ENCODE results near the gene FGF22. TPM values are rescaled to one million over a fixed set of nuclear protein-coding genes. Genes with fewer than 3 reads are reported as not detected.

Gene FGF22
- total and polyA plus RNA-seq, 2 of the 13 experiments (the other 11 are each of a cell fraction or from before 2014, with no cell fraction given), result 0.24 TPM; not detected in 1

DNA sequence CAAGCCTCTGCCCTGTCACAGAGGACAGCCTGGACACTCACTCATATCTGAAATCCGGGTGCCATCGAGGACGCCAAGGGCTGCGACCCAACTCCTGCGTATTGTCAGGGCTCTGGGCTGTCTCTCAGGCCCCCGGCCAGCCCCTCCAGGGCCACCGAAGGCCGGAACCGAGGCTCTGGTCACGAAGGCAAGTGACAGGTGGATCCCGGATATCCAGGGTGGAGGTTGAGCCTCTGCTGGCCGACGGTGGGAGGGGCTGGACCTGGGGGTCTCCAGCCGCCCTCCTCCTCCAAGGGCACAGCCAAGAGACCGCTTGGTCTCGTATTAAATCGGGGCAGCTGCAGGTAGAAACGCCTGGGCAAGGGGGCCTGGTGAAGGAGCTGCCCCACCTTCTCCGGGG lies 17.9 kb downstream of the FGF22 start:
- POLR2A ChIA-PET, result interaction anchor here (1.1 kb wide), 1 partner anchor 24 kb away, joined by 3 read pairs; the partner anchor contains the start of gene POLRMT

DNA sequence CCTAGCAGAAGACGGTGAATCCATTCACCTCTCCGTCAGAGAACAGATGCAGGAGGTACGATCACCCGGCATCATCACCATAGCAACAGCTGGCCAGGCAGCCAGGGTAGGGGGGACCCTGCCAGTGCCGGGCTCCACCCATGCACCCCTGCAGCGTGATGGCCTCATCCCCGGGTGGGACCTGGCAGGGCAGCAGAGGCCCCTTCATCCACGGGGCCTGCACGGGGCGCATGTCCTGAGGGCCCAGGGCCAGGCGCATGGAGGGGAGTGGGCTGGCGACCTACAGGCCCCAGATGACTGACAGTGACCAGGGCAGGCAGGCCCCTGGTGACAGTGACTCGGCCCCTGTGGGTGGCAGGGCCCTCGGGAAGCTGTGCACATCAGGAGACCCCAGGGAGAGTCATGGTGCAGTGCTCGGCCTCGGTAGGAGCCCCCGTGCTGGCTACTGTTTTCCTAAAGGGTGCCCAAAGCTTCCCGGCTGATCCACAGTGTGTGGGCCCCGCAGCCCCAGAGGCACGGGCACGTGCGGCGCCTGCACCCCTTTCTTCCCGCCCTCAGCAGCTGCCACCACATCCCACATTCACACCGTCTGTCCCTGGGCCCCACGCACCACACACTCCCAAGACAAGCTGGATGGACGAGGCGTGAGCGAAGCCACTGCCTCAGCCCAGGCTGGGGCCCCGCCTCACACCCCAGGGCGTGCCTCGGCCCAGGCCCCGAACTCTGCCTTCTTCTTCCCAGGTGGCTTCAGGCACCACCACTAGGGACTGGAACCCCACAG lies 18.6 kb downstream of the FGF22 start:
- no peak overlapping the region for H3K9ac ChIP-seq (ENCODE audit: insufficient read depth, low read depth, low read length)
- peaks cover 10 to 41% of the 10 kb centered on the region in 2 experiments; a peak in 4 of 5 replicates for H3K36me3 ChIP-seq (replicated peaks in 1 of 2; ENCODE audit: control insufficient read depth in 1 of 2, insufficient read depth in 2 of 2, low read length in 2 of 2)
- no peak overlapping the region for H3K4me3 ChIP-seq (replicated peaks in 1 of 3; ENCODE audit: insufficient read depth in 1 of 3, low read depth in 2 of 3, low read length in 3 of 3)
- FAIRE-seq (no peak), DNase-seq (ENCODE audit: low spot score) (no peak), ATAC-seq (no peak)
- H3K9me3 ChIP-seq (ENCODE audit: low read length), result no peaks in the 10 kb centered on the region
- peaks cover 80% of the 10 kb centered on the region for H4K20me1 ChIP-seq (ENCODE audit: insufficient read depth, low read length)
- H3K27me3 ChIP-seq (ENCODE audit: control insufficient read depth in 1 of 2, insufficient read depth in 2 of 2, low read length in 2 of 2), result no peaks in the 10 kb centered on the region; a peak in 1 of 5 replicates
- no peak overlapping the region; the same call in 1 of the 2 replicates for H3K4me2 ChIP-seq (ENCODE audit: low read depth, low read length)
- in situ Hi-C loops (cut with HindIII; ENCODE audit: extremely low pct_ligation_motif_present, low pct_unique_long_range_greater_than_20kb) (no loop called here), intact Hi-C loops (cut with micrococcal nuclease; ENCODE audit: unreplicated experiment) (no loop called here)
- peaks cover 42% of the 10 kb centered on the region for H3K4me1 ChIP-seq (ENCODE audit: insufficient read depth, low read length)
- 94% methylated on average over 16 of the region's 33 CpGs for WGBS (ENCODE audit: low lambda C conversion rate)
- no peak overlapping the region for H2AFZ ChIP-seq (ENCODE audit: low read length)
- no TSS peak for BruUV-seq (replicated peaks)
- TF ChIP-seq ZNF101 (CRISPR knock-in tag; IDR thresholded peaks at IDR 0.05; ENCODE audit: borderline replicate concordance, low read depth), result no peak
- TF ChIP-seq RBFOX2 (IDR thresholded peaks at IDR 0.05; ENCODE audit: low read depth, low read length), result peak; percentile 71
- TF ChIP-seq, protein P1, sequence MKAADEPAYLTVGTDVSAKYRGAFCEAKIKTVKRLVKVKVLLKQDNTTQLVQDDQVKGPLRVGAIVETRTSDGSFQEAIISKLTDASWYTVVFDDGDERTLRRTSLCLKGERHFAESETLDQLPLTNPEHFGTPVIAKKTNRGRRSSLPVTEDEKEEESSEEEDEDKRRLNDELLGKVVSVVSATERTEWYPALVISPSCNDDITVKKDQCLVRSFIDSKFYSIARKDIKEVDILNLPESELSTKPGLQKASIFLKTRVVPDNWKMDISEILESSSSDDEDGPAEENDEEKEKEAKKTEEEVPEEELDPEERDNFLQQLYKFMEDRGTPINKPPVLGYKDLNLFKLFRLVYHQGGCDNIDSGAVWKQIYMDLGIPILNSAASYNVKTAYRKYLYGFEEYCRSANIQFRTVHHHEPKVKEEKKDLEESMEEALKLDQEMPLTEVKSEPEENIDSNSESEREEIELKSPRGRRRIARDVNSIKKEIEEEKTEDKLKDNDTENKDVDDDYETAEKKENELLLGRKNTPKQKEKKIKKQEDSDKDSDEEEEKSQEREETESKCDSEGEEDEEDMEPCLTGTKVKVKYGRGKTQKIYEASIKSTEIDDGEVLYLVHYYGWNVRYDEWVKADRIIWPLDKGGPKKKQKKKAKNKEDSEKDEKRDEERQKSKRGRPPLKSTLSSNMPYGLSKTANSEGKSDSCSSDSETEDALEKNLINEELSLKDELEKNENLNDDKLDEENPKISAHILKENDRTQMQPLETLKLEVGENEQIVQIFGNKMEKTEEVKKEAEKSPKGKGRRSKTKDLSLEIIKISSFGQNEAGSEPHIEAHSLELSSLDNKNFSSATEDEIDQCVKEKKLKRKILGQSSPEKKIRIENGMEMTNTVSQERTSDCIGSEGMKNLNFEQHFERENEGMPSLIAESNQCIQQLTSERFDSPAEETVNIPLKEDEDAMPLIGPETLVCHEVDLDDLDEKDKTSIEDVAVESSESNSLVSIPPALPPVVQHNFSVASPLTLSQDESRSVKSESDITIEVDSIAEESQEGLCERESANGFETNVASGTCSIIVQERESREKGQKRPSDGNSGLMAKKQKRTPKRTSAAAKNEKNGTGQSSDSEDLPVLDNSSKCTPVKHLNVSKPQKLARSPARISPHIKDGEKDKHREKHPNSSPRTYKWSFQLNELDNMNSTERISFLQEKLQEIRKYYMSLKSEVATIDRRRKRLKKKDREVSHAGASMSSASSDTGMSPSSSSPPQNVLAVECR (CRISPR knock-in tag; IDR thresholded peaks at IDR 0.05; ENCODE audit: borderline replicate concordance), result 0 out of 2 replicates have a peak, but pooled peaks have one; percentile 26
- no peak for TF ChIP-seq SETDB1 (CRISPR knock-in tag; IDR thresholded peaks at IDR 0.05; ENCODE audit: borderline replicate concordance)
- TF ChIP-seq TAF15 (IDR thresholded peaks at IDR 0.05; ENCODE audit: low read depth, low read length, poor library complexity, severe bottlenecking), result peak; percentile 20
- no peak for TF ChIP-seq E2F2 (CRISPR knock-in tag; IDR thresholded peaks at IDR 0.05; ENCODE audit: borderline replicate concordance)
- no peak for TF ChIP-seq ZNF138 (CRISPR knock-in tag; IDR thresholded peaks at IDR 0.05; ENCODE audit: low read depth)
- no peak overlapping the region for H3K27ac ChIP-seq (ENCODE audit: extremely low read length, insufficient read depth, low read length)
- ChIA-PET POLR2A (interaction anchor here (1.1 kb wide), 1 partner anchor 25 kb away, joined by 3 read pairs; the partner anchor contains the start of gene POLRMT), CTCF (ENCODE audit: low intra/inter-chr PET ratio, low total read pairs) (no interaction called here)
- peaks cover 92% of the 10 kb centered on the region for H3K79me2 ChIP-seq (ENCODE audit: insufficient read depth, low read length)

More for the DNA sequence above, 17.9 kb downstream of the FGF22 start:
- DNase-seq (ENCODE audit: low spot score) (no peak), FAIRE-seq (no peak), ATAC-seq (no peak)
- peaks cover 42% of the 10 kb centered on the region for H3K4me1 ChIP-seq (ENCODE audit: insufficient read depth, low read length)
- in situ Hi-C loops (cut with HindIII; ENCODE audit: extremely low pct_ligation_motif_present, low pct_unique_long_range_greater_than_20kb) (no loop called here), intact Hi-C loops (cut with micrococcal nuclease; ENCODE audit: unreplicated experiment) (no loop called here)
- no TSS peak for BruUV-seq (replicated peaks)
- H3K4me2 ChIP-seq (ENCODE audit: low read depth, low read length), result no peak overlapping the region
- no peaks in the 10 kb centered on the region for H3K9me3 ChIP-seq (ENCODE audit: low read length)
- H3K9ac ChIP-seq (ENCODE audit: insufficient read depth, low read depth, low read length), result no peak overlapping the region
- CTCF ChIA-PET (ENCODE audit: low intra/inter-chr PET ratio, low total read pairs), result no interaction called here
- TF ChIP-seq AGO2 (optimal IDR thresholded peaks at IDR 0.05; ENCODE audit: low read depth, low read length) (peak; percentile 12), FOXM1 (CRISPR knock-in tag; IDR thresholded peaks at IDR 0.05) (no peak)
- H3K4me3 ChIP-seq (replicated peaks in 1 of 3; ENCODE audit: insufficient read depth in 1 of 3, low read depth in 2 of 3, low read length in 3 of 3), result no peak overlapping the region
- no peaks in the 10 kb centered on the region; a peak in 1 of 5 replicates for H3K27me3 ChIP-seq (ENCODE audit: control insufficient read depth in 1 of 2, insufficient read depth in 2 of 2, low read length in 2 of 2)
- H4K20me1 ChIP-seq (ENCODE audit: insufficient read depth, low read length), result peaks cover 87% of the 10 kb centered on the region
- H3K27ac ChIP-seq (ENCODE audit: extremely low read length, insufficient read depth, low read length), result no peak overlapping the region
- H2AFZ ChIP-seq (ENCODE audit: low read length), result no peak overlapping the region
- peaks cover 15 to 47% of the 10 kb centered on the region in 2 experiments; a peak in 4 of 5 replicates for H3K36me3 ChIP-seq (replicated peaks in 1 of 2; ENCODE audit: control insufficient read depth in 1 of 2, insufficient read depth in 2 of 2, low read length in 2 of 2)
- H3K79me2 ChIP-seq (ENCODE audit: insufficient read depth, low read length), result peaks cover 96% of the 10 kb centered on the region
- WGBS (ENCODE audit: low lambda C conversion rate), result 90% methylated on average over 2 of the region's 19 CpGs
